Erythroblast (primary cell): ENCODE results near the gene METTL9.

Experiments
- GATA1 ChIP-seq: IDR thresholded peaks from 2 replicates; pipeline ENCODE4 v1.6.1; 2011; ENCODE audit warnings: low read depth, mild to moderate bottlenecking, control low read depth, low read length, moderate library complexity
- POLR2A ChIP-seq: IDR thresholded peaks from 2 replicates; pipeline ENCODE4 v1.6.1; 2011; ENCODE audit warnings: mild to moderate bottlenecking, low read length

- TF ChIP-seq POLR2A (no peak), GATA1 (no peak)
Observed at GRCh38 chr16:21613361-21613760, 14.0 kb downstream of the METTL9 start.
